ENCODE data around the gene SERINC3.

Gene SERINC3

GRCh38 chr20:44463466-44463865 lies 58.4 kb downstream of the SERINC3 start:
- TF ChIP-seq CTCF (IDR thresholded peaks at IDR 0.05; ENCODE audit: low read depth, low read length): no peak
- DNase-seq: no peak
- peaks cover 2% of the 10 kb centered on the region for H3K27me3 ChIP-seq (ENCODE audit: insufficient read depth, low read depth, severe bottlenecking)
- H3K36me3 ChIP-seq: no peaks in the 10 kb centered on the region
- no peak overlapping the region for H3K4me3 ChIP-seq (ENCODE audit: low read depth, low read length)
- H3K27ac ChIP-seq: no peak overlapping the region
- H3K9me3 ChIP-seq (ENCODE audit: severe bottlenecking): no peaks in the 10 kb centered on the region

GRCh38 chr20:44461803-44462174 lies 60.1 kb downstream of the SERINC3 start:
- Histone ChIP-seq H3K27ac (no peak overlapping the region), H3K4me3 (ENCODE audit: low read depth, low read length) (no peak overlapping the region), H3K27me3 (ENCODE audit: insufficient read depth, low read depth, severe bottlenecking) (peaks cover 2% of the 10 kb centered on the region), H3K9me3 (ENCODE audit: severe bottlenecking) (no peaks in the 10 kb centered on the region), H3K36me3 (no peaks in the 10 kb centered on the region)
- no peak for TF ChIP-seq CTCF (IDR thresholded peaks at IDR 0.05; ENCODE audit: low read depth, low read length)
- no peak for DNase-seq

DNA sequence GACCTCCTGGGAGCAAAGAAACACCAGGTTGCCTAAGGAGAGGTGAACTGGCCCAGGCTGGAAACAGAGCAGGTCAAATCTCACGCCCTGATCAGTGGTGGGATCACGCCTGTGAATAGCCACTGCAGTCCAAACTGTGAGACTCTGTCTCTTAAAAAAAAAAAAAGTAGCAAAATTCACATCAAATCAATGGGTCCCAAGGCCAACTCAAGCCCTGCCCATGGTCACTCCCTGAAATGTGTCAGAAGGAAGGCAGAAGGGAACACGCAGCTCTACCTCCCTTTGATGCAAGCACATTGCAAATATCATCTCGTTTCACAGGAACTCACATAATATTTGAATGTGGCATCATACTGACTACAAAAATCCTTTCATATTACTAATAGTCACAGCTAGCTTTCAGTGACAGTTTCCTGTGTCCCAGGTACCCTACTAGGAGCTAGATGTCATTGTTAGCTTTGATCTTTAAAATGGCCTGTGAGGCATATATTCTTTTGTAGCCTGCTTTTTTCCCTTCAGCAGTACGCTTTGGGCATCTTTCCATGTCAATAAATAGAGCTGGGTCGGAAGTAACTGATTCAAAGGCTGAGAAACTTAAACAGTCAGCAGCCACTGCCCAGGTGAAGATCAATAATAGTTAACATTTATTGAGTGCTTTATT lies 60.6 kb downstream of the SERINC3 start:
- H3K27me3 ChIP-seq (ENCODE audit: insufficient read depth, low read depth, severe bottlenecking): peaks cover 2% of the 10 kb centered on the region
- no peak overlapping the region for H3K4me3 ChIP-seq (ENCODE audit: low read depth, low read length)
- no peaks in the 10 kb centered on the region for H3K36me3 ChIP-seq
- no peak for TF ChIP-seq CTCF (IDR thresholded peaks at IDR 0.05; ENCODE audit: low read depth, low read length)
- no peaks in the 10 kb centered on the region for H3K9me3 ChIP-seq (ENCODE audit: severe bottlenecking)
- DNase-seq: no peak
- H3K27ac ChIP-seq: no peak overlapping the region

DNA sequence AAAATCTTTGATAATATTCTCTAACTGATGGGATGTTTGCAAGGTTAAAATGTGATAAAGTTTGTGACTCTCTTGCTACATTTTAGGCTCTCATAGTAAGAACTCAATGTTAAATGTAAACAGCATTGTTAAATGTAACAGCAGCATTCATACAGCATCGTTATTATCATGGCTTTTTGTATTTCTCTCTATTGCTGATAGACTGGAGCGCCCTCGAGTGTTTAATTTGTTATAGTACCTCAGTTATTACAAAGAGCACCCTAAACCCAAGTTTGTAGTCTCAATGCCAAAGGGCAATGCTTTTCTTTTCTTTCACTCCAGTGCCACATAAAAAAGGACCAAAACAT lies 61.1 kb downstream of the SERINC3 start:
- no peaks in the 10 kb centered on the region for H3K36me3 ChIP-seq
- peaks cover 1% of the 10 kb centered on the region for H3K27me3 ChIP-seq (ENCODE audit: insufficient read depth, low read depth, severe bottlenecking)
- H3K27ac ChIP-seq: no peak overlapping the region
- H3K9me3 ChIP-seq (ENCODE audit: severe bottlenecking): no peaks in the 10 kb centered on the region
- H3K4me3 ChIP-seq (ENCODE audit: low read depth, low read length): no peak overlapping the region
- DNase-seq: no peak
- TF ChIP-seq CTCF (IDR thresholded peaks at IDR 0.05; ENCODE audit: low read depth, low read length): peak; percentile 36; the same call in 1 of the 2 replicates

- no peak for TF ChIP-seq CTCF (IDR thresholded peaks at IDR 0.05; ENCODE audit: low read depth, low read length)
- Histone ChIP-seq H3K4me3 (ENCODE audit: low read depth, low read length) (no peak overlapping the region), H3K27me3 (ENCODE audit: insufficient read depth, low read depth, severe bottlenecking) (no peaks in the 10 kb centered on the region), H3K27ac (no peak overlapping the region), H3K9me3 (ENCODE audit: severe bottlenecking) (no peaks in the 10 kb centered on the region), H3K36me3 (no peaks in the 10 kb centered on the region)
- DNase-seq: no peak
Observed at GRCh38 chr20:44459271-44459670, 62.6 kb downstream of the SERINC3 start.

DNA sequence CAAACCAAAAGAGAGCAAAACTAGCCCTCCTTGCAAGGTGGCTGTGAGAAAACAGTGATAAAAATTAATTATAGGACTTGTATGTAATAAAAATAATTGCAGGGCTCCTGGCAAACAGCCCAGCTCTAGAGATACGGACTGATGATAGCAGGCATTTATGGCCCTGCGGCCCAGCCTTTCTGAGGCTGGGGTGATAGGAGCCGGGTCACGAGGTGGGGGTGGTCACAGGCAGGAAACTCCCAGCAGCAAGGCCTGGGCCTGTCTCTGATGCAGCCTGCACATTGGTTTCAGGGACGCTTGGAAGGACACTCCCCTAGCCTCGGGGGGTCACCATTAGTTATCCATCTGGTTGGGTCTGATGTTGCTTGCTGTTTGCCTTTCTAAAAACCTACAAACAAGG lies 64.9 kb downstream of the SERINC3 start:
- no peak for TF ChIP-seq CTCF (IDR thresholded peaks at IDR 0.05; ENCODE audit: low read depth, low read length)
- H3K27ac ChIP-seq: no peak overlapping the region
- H3K4me3 ChIP-seq (ENCODE audit: low read depth, low read length): no peak overlapping the region
- DNase-seq: no peak
- no peaks in the 10 kb centered on the region for H3K9me3 ChIP-seq (ENCODE audit: severe bottlenecking)
- no peaks in the 10 kb centered on the region for H3K36me3 ChIP-seq
- H3K27me3 ChIP-seq (ENCODE audit: insufficient read depth, low read depth, severe bottlenecking): no peaks in the 10 kb centered on the region
